Endometrial microvascular endothelial cells (primary cell): ENCODE measurements around the gene PLEKHO2. TPM values are rescaled to one million over a fixed set of nuclear protein-coding genes. Genes with fewer than 3 reads are reported as not detected.

ENCODE experiments used
- in situ Hi-C: cut with HindIII; loops from 2 replicates; pipeline ENCODE4 v1.10.0; 2017; ENCODE audit warnings: low sequenced_read_pairs, low pct_unique_long_range_greater_than_20kb; ENCODE audit errors: inconsistent ontology term
- total RNA-seq: library from RNA; depleted of rRNA; stranded (reverse); fragments of >200 nt; gene quantifications from one replicate; pipeline ENCODE4 v1.2.3, GENCODE V29; 2015; ENCODE audit errors: inconsistent ontology term

The PLEKHO2 gene
- total RNA-seq, 1 donor from 2014 or later: 28.8 TPM

GRCh38 chr15:64824929-64825430 is 16.7 kb upstream of the PLEKHO2 start:
- in situ Hi-C loops: no loop called here

DNA sequence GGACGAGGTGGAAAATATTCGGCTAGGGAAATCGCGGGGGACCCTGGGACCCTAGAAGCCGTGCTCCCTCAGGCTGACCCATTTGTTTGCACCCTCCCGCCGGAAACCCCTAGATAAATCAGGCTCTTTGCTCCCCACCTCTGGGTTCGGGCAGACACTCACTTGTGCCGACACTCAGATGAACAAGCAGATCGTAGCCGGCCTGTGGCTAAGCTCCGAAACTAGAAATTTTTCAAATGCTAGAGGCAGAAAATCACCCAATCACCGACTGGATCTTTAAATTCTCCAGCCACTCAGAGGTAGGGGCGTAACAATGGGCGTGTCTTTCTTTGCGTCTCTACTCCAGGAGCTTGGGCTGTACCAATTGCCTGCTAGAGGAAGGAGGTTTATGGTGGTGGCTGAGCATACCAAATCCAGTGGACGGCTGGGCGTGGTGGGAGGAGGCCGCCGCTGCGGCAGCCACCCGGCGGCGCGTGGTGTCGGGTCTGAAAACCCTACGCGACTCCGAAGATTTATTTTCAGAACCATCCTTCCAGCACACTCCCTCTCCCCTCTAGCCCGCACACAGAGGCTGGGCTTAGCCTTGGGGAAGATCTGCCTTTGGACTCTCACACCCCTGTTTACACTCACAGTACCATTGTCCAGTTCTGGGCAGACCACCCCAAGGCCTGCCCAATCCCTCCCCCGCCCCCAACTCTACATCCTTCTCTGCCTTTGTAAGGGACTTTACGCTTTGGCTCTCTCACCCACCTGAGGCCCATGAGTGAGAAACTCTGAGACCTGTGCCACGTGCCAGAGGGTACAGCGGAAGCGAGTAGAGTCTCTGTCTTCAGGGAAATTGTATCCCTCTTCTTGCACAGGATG is 16.1 kb upstream of the PLEKHO2 start, which contains the start of gene PIF1:
Gene PIF1, minus strand, starts transcription at position 217 of the 864 bp plus-strand sequence. CDS start 1,312 bp downstream, outside the sequence.
- in situ Hi-C loops: no loop called here

DNA sequence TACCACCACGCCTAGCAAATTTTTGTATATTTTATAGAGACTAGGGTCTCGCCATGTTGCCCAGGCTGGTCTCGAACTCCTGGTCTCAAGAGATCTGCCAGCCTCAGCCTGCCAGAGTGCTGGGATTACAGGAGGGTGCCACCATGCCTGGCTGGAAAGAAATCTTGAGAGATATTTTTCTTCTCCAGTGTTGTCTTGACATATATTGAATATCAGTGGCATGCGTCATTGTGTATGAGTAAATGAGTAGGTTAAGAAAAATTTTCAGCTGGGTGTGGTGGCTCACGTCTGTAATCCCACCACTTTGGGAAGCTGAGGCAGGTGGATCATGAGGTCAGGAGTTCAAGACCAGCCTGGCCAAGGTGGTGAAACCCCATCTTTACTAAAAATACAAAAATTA is 12.7 kb upstream of the PLEKHO2 start:
- in situ Hi-C loops: no loop called here

GRCh38 chr15:64833690-64834089 is 8.0 kb upstream of the PLEKHO2 start:
- in situ Hi-C loops: no loop called here

DNA sequence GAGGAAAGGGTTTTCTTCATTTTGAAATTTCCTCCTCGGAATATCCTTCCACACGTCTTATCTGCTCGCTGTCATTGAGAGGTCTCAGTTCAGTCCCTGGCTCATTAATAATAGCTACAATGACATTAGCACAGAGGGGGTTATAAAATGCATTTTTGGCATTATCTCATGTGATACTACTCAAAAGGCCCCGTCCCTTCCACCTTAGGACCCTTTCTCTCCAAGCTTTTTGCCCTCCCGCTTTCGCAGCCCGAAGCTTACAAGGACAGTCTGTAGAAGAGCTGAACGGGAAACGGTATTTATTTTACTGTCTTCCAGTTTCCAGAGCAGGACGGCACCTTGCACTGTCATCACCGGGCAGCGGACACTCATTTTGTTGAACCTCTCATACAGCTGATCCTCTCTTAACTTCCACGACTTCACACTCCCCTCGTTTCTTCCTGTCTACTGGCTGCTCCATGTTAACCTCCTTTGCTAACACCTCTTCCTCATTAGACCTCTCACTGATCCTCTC is 5.6 kb upstream of the PLEKHO2 start:
- in situ Hi-C loops: no loop called here

GRCh38 chr15:64837502-64837901 is 4.2 kb upstream of the PLEKHO2 start:
- in situ Hi-C loops: no loop called here

DNA sequence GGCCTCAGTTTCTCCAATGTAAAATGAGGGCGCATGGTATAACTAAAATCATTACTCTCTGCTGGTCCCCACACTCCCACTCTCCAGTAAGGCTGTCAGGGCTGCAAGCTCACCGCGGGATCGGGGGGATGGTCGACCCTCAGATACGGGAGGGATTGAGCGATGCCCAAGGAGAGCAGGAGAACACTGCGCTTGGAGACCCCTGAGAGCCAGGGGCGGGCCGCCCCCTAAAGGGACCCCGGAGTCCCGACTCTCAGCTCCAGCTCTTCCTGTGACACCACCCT is 713 bp upstream of the PLEKHO2 start:
- in situ Hi-C loops: no loop called here

DNA sequence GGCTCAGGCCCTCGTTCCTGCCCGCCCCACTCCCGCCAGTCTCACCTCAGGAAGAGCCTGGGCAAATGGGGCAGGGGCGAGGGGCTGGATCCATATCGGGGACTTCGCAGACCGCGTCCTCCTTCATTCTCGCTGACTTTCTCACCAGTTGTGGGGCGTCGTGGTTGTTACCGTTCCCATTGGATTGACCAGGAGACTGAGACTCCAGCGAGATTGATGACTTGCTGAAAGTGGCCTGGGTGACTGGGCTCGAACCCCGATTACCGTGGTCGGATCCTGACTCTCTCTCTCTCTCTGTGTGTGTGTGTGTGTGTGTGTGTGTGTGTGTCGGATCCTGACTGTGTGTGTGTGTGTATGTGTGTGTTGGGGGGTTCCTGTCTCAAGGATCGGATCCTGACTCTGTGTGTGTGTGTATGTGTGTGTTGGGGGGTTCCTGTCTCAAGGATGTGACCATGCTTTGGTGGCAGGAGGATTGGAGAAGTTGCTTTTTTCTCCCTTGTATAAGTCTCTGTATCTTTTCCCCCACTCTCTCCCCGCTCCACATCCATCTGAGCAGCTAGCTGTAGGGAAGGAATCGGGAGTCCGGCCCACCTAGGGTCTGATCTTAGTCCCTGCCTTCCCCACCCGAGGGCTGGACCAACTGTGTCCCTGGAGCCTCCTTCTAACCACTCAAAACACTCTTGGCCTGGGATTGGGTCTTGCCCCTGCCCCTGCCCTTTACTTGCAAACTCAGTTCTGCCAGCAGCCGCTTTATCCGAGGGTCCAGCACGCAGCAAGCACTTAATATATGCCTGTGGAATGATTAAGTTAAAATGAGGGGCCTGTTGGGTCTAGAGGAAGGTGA is 603 bp downstream of the PLEKHO2 start:
- in situ Hi-C loops: no loop called here

DNA sequence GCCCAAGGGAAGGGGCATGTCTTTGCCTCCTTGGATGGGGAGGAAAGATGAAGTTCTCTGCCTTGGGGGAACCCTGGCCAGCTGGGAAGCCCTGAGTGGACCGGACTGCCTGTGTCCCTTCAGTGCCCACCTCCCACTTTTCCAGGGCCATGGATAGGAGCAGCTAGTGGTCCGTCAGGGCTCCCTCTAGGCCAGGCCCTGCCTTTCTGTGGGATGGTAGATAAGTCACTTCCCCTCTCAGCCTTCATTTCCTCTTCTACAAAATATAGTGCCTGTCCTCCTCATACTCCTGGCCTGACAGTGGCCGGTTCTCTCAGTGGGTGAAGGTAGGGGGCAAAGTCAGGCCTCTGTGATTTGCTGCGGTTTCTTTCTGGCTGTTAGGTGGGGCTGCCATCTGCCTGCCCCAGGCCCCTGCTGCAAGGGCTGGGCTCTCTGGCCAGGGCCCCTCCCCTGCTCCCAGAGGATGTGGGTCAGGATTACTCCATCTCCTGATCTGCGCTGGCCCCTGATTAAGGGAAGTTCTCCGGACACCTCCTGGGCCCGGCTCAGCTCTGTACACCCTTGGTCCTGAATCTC is 1.4 kb downstream of the PLEKHO2 start:
- in situ Hi-C loops: no loop called here

GRCh38 chr15:64843991-64844390 is 2.3 kb downstream of the PLEKHO2 start:
- in situ Hi-C loops: no loop called here

DNA sequence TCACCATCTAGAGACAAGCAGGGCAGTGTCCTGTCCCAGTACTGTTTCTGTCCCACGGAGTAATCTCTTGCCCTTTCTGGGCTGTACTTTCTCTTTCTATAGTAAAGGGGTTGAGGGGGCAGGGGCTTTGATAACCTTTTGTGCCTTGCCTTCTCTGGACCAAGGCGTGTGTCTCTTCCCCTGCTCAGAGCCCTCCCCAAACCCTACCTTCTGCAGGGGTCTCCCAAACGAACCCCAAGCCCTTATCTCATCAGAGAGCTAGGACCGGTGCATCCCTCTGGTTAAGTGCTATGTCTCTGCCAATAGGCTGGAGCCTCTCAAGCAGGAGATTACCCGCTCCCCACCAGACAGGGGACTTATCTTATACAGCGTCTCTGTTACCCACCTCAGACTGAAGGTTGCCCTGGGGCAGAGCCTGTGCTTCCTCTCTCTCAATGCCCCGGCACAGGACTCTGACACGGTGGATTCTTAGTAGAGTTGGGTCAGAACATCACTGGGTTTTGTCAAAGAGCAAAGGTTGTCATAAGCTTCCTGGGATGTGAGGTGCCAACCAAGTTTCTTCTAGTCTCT is 2.9 kb downstream of the PLEKHO2 start:
- in situ Hi-C loops: no loop called here

GRCh38 chr15:64845183-64845611 is 3.5 kb downstream of the PLEKHO2 start:
- in situ Hi-C loops: no loop called here

- in situ Hi-C loops: no loop called here
Measured at GRCh38 chr15:64845831-64846595, 4.3 kb downstream of the PLEKHO2 start.

DNA sequence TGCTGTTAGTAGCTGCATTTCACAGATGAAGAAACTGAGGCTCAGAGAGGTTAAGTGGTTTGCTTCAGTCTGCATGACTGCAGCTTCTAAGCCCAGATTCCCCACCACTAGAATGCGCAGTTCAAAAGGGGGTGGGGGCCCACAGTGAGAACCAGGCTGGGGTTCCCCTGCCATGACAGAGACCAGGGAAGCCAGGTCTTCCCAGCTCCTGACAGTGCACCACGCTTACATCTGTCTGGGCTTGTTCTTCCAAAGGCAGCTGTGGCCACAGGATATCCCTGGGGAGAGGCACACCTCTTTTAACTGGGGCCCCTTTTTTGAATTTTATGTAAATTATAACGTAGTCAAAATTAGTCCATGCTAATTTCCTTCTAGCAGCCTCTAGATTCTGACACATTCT is 5.3 kb downstream of the PLEKHO2 start:
- in situ Hi-C loops: no loop called here

DNA sequence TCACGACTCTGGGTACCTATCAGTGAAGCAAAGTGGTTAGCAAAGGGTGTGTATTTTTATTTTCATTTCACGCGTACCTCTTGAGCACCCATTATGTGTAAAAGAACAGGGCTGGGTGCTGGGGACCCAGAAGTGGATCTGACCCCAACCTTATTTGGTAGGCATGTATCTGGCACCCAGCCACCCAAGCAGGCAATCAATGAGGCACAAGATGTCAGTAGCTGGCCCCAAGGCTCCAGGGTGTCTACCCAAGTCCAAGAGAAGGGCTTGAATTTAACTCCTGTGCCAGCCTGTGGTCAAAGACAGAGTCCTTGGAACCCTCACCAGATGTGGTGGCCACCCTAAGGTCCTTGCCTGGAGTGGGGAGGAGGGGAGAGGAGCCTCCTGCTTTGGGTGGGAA is 5.7 kb downstream of the PLEKHO2 start:
- in situ Hi-C loops: no loop called here

- in situ Hi-C loops: no loop called here
Measured at GRCh38 chr15:64847876-64848716, 6.4 kb downstream of the PLEKHO2 start.

DNA sequence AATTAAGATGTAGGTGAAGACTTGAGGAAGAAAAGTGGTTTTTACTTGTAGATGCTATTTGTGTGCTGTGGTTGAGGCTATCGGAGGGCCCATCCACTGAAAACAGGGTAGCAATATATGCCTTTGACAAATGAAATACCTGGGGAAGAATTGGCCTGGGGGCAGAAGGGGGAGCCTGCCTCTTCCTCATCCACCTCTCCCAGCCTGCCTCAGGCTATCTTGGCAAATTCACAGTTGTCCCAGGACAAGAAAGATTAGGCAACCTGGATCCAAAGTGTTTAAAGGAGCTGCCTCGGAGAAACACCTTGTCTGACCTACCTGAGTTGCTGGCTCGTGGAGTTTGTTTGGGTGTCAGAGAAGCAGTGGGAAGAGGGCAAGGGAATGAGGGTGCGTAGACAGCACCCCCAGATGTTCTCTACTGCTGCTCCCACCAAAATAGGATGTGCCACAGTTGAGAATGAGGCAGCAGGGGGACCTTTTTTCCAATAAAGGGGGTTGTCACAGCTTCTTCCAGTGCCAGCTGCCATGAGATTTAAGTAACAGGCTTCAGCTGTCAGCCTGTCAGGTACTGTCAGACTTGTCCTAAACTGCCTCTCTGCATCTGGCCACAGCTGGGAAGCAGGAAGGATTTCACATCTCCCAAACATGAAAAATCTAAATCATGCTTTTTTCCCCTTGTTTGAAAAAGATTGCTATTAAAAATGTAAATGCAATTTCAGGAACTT is 9.2 kb downstream of the PLEKHO2 start:
- in situ Hi-C loops: no loop called here
